ENCODE measurements around the gene TBC1D2. TPM values are rescaled to one million over a fixed set of nuclear protein-coding genes. Genes with fewer than 3 reads are reported as not detected.

Gene TBC1D2
- total and polyA plus RNA-seq, 2 of the 13 experiments (the other 11 are each of a cell fraction or from before 2014, with no cell fraction given): 2.0 to 2.8 TPM

DNA sequence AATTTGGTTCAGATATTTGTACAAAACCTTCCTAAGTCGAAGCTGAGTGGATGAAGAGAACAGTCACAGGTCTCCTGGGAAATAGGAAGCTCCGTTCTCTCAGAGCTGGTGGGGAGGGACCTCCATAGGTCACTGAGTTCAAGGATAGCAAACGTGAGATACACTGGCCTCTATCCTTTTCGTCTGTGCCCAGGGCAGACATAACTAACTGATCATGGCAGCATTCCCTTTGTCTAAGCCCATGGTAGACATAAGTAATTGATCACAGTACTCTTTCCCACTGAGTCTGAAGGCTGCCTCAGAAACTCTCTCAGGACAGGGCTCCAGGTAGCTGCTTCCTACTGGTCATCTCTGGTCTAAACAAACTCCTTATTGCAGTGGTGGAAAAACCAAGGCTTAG lies 50.8 kb downstream of the TBC1D2 start (continued):
- TF ChIP-seq ZNF318 (CRISPR knock-in tag; IDR thresholded peaks at IDR 0.05) (no peak), XBP1 (CRISPR knock-in tag; IDR thresholded peaks at IDR 0.05) (no peak), ZNF468 (CRISPR knock-in tag; IDR thresholded peaks at IDR 0.05) (no peak), BHLHE40 (IDR thresholded peaks at IDR 0.05; ENCODE audit: low read length) (0 out of 2 replicates have a peak, but pooled peaks have one; percentile 15), NR2F6 (IDR thresholded peaks at IDR 0.05) (peak; percentile 70), NR2F6 (CRISPR knock-in tag; IDR thresholded peaks at IDR 0.05) (0 out of 2 replicates have a peak, but pooled peaks have one; percentile 40), MBNL3 (CRISPR knock-in tag; conservative IDR thresholded peaks at IDR 0.05) (no peak), LCORL (IDR thresholded peaks at IDR 0.05) (no peak), LCORL (CRISPR knock-in tag; IDR thresholded peaks at IDR 0.05) (no peak), KDM6A (CRISPR knock-in tag; IDR thresholded peaks at IDR 0.05; ENCODE audit: low read depth) (no peak)
- TF ChIP-seq, protein P1, sequence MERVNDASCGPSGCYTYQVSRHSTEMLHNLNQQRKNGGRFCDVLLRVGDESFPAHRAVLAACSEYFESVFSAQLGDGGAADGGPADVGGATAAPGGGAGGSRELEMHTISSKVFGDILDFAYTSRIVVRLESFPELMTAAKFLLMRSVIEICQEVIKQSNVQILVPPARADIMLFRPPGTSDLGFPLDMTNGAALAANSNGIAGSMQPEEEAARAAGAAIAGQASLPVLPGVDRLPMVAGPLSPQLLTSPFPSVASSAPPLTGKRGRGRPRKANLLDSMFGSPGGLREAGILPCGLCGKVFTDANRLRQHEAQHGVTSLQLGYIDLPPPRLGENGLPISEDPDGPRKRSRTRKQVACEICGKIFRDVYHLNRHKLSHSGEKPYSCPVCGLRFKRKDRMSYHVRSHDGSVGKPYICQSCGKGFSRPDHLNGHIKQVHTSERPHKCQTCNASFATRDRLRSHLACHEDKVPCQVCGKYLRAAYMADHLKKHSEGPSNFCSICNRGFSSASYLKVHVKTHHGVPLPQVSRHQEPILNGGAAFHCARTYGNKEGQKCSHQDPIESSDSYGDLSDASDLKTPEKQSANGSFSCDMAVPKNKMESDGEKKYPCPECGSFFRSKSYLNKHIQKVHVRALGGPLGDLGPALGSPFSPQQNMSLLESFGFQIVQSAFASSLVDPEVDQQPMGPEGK (CRISPR knock-in tag; IDR thresholded peaks at IDR 0.05): 0 out of 2 replicates have a peak, but pooled peaks have one; percentile 14

Measured in HepG2 (cell line).